K562 (cell line): ENCODE measurements around the gene PAXIP1. TPM values are rescaled to one million over a fixed set of nuclear protein-coding genes. Genes with fewer than 3 reads are reported as not detected.

Source experiments
- ATAC-seq: fragments of 200-7000 bp; cut with Tn5 transposase; 3 replicates; pipeline ENCODE4 v1.9.1; 2020; ENCODE audit warnings: moderate library complexity
- BruUV-seq: library from RNA; stranded (reverse); fragments of 400-500 nt; replicated peaks from 2 replicates; lab custom pipeline; 2021; lab: Mats Ljungman, UMichigan
- CTCF ChIA-PET: fragments of 300-600 bp; formaldehyde crosslinking; extraction: SDS; loops from one replicate; lab custom pipeline; 2021; ENCODE audit warnings: low intra/inter-chr PET ratio; lab: Yijun Ruan, JAX
- POLR2A ChIA-PET: fragments of 300-600, 350-650 bp; sonication (Branson Sonifier 250); formaldehyde crosslinking; extraction: SDS; loops from one replicate; lab custom pipeline; 2021; ENCODE audit warnings: antibody characterized with exemption, inconsistent platforms; lab: Yijun Ruan, JAX
- DNase-seq, 4 experiments: peaks; one replicate each; pipeline versions ENCODE4 v3.0.0 to v3.0.0-alpha.2; 2011 to 2018; ENCODE audit warnings: low spot score in 3 of 4, mixed read lengths in 3 of 4; ENCODE audit errors: extremely low read depth in 1 of 4
- FAIRE-seq: peaks from 2 replicates; lab custom pipeline; 2011; peaks lifted over from hg19 to GRCh38; lab: Jason Lieb, UNC
- H2AFZ ChIP-seq: 2 replicates; pipeline ENCODE4 v1.6.0; 2011; ENCODE audit warnings: low read depth, low read length, control low read depth, inconsistent platforms
- H3K27ac ChIP-seq: fragments of 200-600 bp; 3 replicates; pipeline ENCODE4 v1.8.0; 2011; ENCODE audit warnings: low read depth, mild to moderate bottlenecking, control low read depth, inconsistent platforms, low read length, moderate library complexity, mixed read lengths; ENCODE audit errors: extremely low read depth
- H3K27me3 ChIP-seq, 2 experiments: fragments of 300-600 bp in 1 of 2; 2 replicates in 1 of 2; 3 replicates in 1 of 2; pipeline versions ENCODE4 v1.6.0 to v1.8.0; 2011; ENCODE audit warnings: inconsistent platforms in 2 of 2, low read length in 2 of 2, mild to moderate bottlenecking in 1 of 2, mixed read lengths in 1 of 2, moderate library complexity in 1 of 2; ENCODE audit not compliant: control insufficient read depth in 2 of 2, insufficient read depth in 2 of 2
- H3K36me3 ChIP-seq: fragments of 300-600 bp; 3 replicates; pipeline ENCODE4 v1.8.0; 2011; ENCODE audit warnings: mild to moderate bottlenecking, low read length, inconsistent platforms; ENCODE audit not compliant: control insufficient read depth, insufficient read depth
- H3K4me1 ChIP-seq, 2 experiments: fragments of 200-600 bp in 1 of 2; replicated peaks in 1 of 2; 2 replicates in 1 of 2; 3 replicates in 1 of 2; pipeline versions ENCODE4 v1.5.1 to v1.8.0; 2011; ENCODE audit warnings: inconsistent platforms in 2 of 2, low read length in 2 of 2, mild to moderate bottlenecking in 1 of 2, mixed read lengths in 1 of 2, moderate library complexity in 1 of 2; ENCODE audit not compliant: control insufficient read depth in 2 of 2, insufficient read depth in 2 of 2
- H3K4me2 ChIP-seq: 2 replicates; pipeline ENCODE4 v1.6.1; 2011; ENCODE audit warnings: low read length, control low read depth, inconsistent platforms, mixed read lengths; ENCODE audit not compliant: insufficient read depth
- H3K4me3 ChIP-seq: fragments of 200-600 bp; sonication (generic), shearing (Covaris generic); 2 replicates; pipeline ENCODE4 v1.5.1; 2016; ENCODE audit warnings: control low read depth, inconsistent platforms
- H3K79me2 ChIP-seq: fragments of 200-600 bp; 3 replicates; pipeline ENCODE4 v1.8.0; 2011; ENCODE audit warnings: low read length, inconsistent platforms; ENCODE audit not compliant: control insufficient read depth, insufficient read depth
- H3K9ac ChIP-seq, 2 experiments: 2 replicates each; pipeline versions ENCODE4 v1.6.0 to v1.6.1; 2011; ENCODE audit warnings: low read depth in 2 of 2, low read length in 2 of 2, control low read depth in 1 of 2, inconsistent platforms in 1 of 2, mild to moderate bottlenecking in 1 of 2, mixed read lengths in 1 of 2; ENCODE audit not compliant: insufficient read depth in 1 of 2
- H3K9me1 ChIP-seq: one replicate; pipeline ENCODE4 v1.6.0; 2011; ENCODE audit warnings: inconsistent platforms, mild to moderate bottlenecking, low read length, moderate library complexity; ENCODE audit not compliant: control insufficient read depth, insufficient read depth
- H3K9me3 ChIP-seq: replicated peaks from 2 replicates; pipeline ENCODE4 v1.5.1; 2011; ENCODE audit warnings: low read depth, low read length, inconsistent platforms; ENCODE audit not compliant: control insufficient read depth, insufficient read depth
- H4K20me1 ChIP-seq: replicated peaks from 2 replicates; pipeline ENCODE4 v1.6.1; 2011; ENCODE audit warnings: low read length, inconsistent platforms, mixed read lengths; ENCODE audit not compliant: control insufficient read depth, insufficient read depth
- E2F6 ChIP-seq, 2 experiments: IDR thresholded peaks; 2 replicates each; pipeline ENCODE4 v1.6.1; 2011; ENCODE audit warnings: borderline replicate concordance in 1 of 2, control low read depth in 1 of 2, low read depth in 1 of 2, low read length in 1 of 2, mild to moderate bottlenecking in 1 of 2, mixed read lengths in 1 of 2, moderate library complexity in 1 of 2; ENCODE audit not compliant: insufficient read depth in 1 of 2, insufficient read length in 1 of 2, poor library complexity in 1 of 2, severe bottlenecking in 1 of 2; ENCODE audit errors: extremely low read depth in 1 of 2
- EHMT2 ChIP-seq: fragments of 450-650 bp; IDR thresholded peaks from 2 replicates; pipeline ENCODE4 v1.6.1; 2018; ENCODE audit warnings: antibody characterized with exemption
- FOXA3 ChIP-seq, 2 experiments: fragments of 450-650 bp in 1 of 2; sonication (generic) in 1 of 2; formaldehyde crosslinking; IDR thresholded peaks in 1 of 2; conservative IDR thresholded peaks in 1 of 2; 2 replicates each; pipeline versions ENCODE4 v1.4.0 to v1.8.0; 2020 to 2022; ENCODE audit warnings: mild to moderate bottlenecking in 2 of 2, missing genetic modification reagents in 1 of 2
- FOXJ2 ChIP-seq: fragments of 200-800 bp; sonication (Bioruptor generic); IDR thresholded peaks from 2 replicates; pipeline ENCODE4 v1.6.1; 2016; ENCODE audit warnings: missing genetic modification characterization, missing compliant biosample characterization
- FOXP1 ChIP-seq: sonication (generic); formaldehyde crosslinking; IDR thresholded peaks from 2 replicates; pipeline ENCODE4 v1.8.0; 2022; ENCODE audit warnings: mild to moderate bottlenecking, missing genetic modification reagents
- HDAC6 ChIP-seq: IDR thresholded peaks from 2 replicates; pipeline ENCODE4 v1.6.1; 2012; ENCODE audit warnings: low read depth, mild to moderate bottlenecking, control low read depth, inconsistent platforms, low read length, moderate library complexity
- JUND ChIP-seq, 2 experiments: IDR thresholded peaks; 2 replicates in 1 of 2; 3 replicates in 1 of 2; pipeline ENCODE4 v1.6.1; 2011; ENCODE audit warnings: borderline replicate concordance in 2 of 2, low read depth in 2 of 2, low read length in 2 of 2, improper control_type of control experiment in 1 of 2, missing biosample characterization in 1 of 2, missing genetic modification characterization in 1 of 2, missing genetic modification reagents in 1 of 2
- MEIS2 ChIP-seq: fragments of 450-650 bp; IDR thresholded peaks from 2 replicates; pipeline ENCODE4 v1.6.1; 2014; ENCODE audit warnings: mild to moderate bottlenecking; ENCODE audit not compliant: partially characterized antibody
- NRF1 ChIP-seq, 2 experiments: fragments of 450-650 bp; IDR thresholded peaks in 1 of 2; conservative IDR thresholded peaks in 1 of 2; 2 replicates each; pipeline ENCODE4 v1.6.1; 2014; ENCODE audit warnings: mild to moderate bottlenecking in 2 of 2
- RFX1 ChIP-seq: fragments of 450-650 bp; IDR thresholded peaks from 2 replicates; pipeline ENCODE4 v1.6.1; 2016; ENCODE audit warnings: mild to moderate bottlenecking, moderate library complexity
- SIN3A ChIP-seq, 2 experiments: fragments of 150-350 bp in 1 of 2; IDR thresholded peaks; 2 replicates each; pipeline ENCODE4 v1.6.1; 2011 to 2016; ENCODE audit warnings: borderline replicate concordance in 2 of 2, low read depth in 2 of 2, low read length in 2 of 2, mild to moderate bottlenecking in 2 of 2, moderate library complexity in 2 of 2; ENCODE audit not compliant: control insufficient read depth in 1 of 2
- SMAD1 ChIP-seq: fragments of 150-350 bp; IDR thresholded peaks from 2 replicates; pipeline ENCODE4 v1.6.1; 2014; ENCODE audit warnings: low read length, low read depth; ENCODE audit not compliant: partially characterized antibody
- SMAD3 ChIP-seq: fragments of 450-650 bp; formaldehyde crosslinking; conservative IDR thresholded peaks from 2 replicates; pipeline ENCODE4 v1.4.0; 2020; ENCODE audit warnings: mild to moderate bottlenecking
- SMARCA4 ChIP-seq: fragments of 450-650 bp; IDR thresholded peaks from 2 replicates; pipeline ENCODE4 v1.6.1; 2016
- SRSF9 ChIP-seq: fragments of 200-400 bp; formaldehyde crosslinking; IDR thresholded peaks from 2 replicates; pipeline ENCODE4 v1.6.1; 2017; ENCODE audit warnings: low read depth, low read length, borderline replicate concordance
- ZNF174 ChIP-seq: fragments of 250-450 bp; sonication (Bioruptor Pico); IDR thresholded peaks from 2 replicates; pipeline ENCODE4 v1.4.0; 2020; ENCODE audit warnings: mild to moderate bottlenecking
- ZNF444 ChIP-seq: fragments of 250-450 bp; sonication (Bioruptor Pico); IDR thresholded peaks from 2 replicates; pipeline ENCODE4 v1.4.0; 2020; ENCODE audit warnings: mild to moderate bottlenecking, moderate library complexity
- ZNF57 ChIP-seq: fragments of 450-650 bp; formaldehyde crosslinking; IDR thresholded peaks from 2 replicates; pipeline ENCODE4 v1.4.0; 2020; ENCODE audit warnings: mild to moderate bottlenecking, moderate library complexity
- ZNF766 ChIP-seq: fragments of 200-800 bp; sonication (Bioruptor generic); conservative IDR thresholded peaks from 2 replicates; pipeline ENCODE4 v1.6.1; 2016; ENCODE audit warnings: missing genetic modification characterization, missing compliant biosample characterization
- WGBS: fragments of 100-300 bp; shearing (Covaris generic); methylation state at CpG from one replicate; pipeline ENCODE4 v1.1.6; 2016; ENCODE audit warnings: low coverage, mixed read lengths; ENCODE audit not compliant: insufficient coverage; ENCODE audit errors: missing lambda C conversion rate; 5-methylcytosine and 5-hydroxymethylcytosine counted together
- in situ Hi-C: fragments of 300-500 bp; cut with MboI; formaldehyde crosslinking; loops from 4 replicates; pipeline ENCODE4 v1.15.0; 2018; ENCODE audit warnings: inconsistent platforms, mixed read lengths
- intact Hi-C: fragments of 100-400 bp; cut with micrococcal nuclease; formaldehyde crosslinking; loops from 2 replicates; pipeline ENCODE4 v1.14.2; 2022
- polyA plus RNA-seq, 8 experiments: library from polyadenylated mRNA; depleted of rRNA in 4 of 8; stranded (reverse) in 5 of 8; unstranded in 3 of 8; fragments of >200 nt; fragmentation: Nextera tagmentation in 2 of 8; fragmentation: Illumina TruSeq in 1 of 8; extraction: Ambion mirVana in 2 of 8; extraction: Trizol in 1 of 8; gene quantifications; 2 replicates each; pipeline versions ENCODE4 v1.2.1 to v1.2.3, GENCODE V29; 2011 to 2014; ENCODE audit warnings: inconsistent platforms in 1 of 8, missing spikeins in 1 of 8
- total RNA-seq, 7 experiments: library from RNA; depleted of rRNA in 6 of 7; stranded (reverse); fragments of >200 nt in 6 of 7; fragmentation: Illumina TruSeq in 2 of 7; extraction: Trizol in 2 of 7; gene quantifications; 2 replicates each; pipeline versions ENCODE4 v1.2.1 to v1.2.3, GENCODE V29; 2011 to 2021; ENCODE audit warnings: low replicate concordance in 1 of 7

Gene PAXIP1
- total and polyA plus RNA-seq, 9 of the 15 experiments (the other 6 are each of a cell fraction or from before 2014, with no cell fraction given) = 9.7 to 37.9 (median 28.4) TPM

DNA sequence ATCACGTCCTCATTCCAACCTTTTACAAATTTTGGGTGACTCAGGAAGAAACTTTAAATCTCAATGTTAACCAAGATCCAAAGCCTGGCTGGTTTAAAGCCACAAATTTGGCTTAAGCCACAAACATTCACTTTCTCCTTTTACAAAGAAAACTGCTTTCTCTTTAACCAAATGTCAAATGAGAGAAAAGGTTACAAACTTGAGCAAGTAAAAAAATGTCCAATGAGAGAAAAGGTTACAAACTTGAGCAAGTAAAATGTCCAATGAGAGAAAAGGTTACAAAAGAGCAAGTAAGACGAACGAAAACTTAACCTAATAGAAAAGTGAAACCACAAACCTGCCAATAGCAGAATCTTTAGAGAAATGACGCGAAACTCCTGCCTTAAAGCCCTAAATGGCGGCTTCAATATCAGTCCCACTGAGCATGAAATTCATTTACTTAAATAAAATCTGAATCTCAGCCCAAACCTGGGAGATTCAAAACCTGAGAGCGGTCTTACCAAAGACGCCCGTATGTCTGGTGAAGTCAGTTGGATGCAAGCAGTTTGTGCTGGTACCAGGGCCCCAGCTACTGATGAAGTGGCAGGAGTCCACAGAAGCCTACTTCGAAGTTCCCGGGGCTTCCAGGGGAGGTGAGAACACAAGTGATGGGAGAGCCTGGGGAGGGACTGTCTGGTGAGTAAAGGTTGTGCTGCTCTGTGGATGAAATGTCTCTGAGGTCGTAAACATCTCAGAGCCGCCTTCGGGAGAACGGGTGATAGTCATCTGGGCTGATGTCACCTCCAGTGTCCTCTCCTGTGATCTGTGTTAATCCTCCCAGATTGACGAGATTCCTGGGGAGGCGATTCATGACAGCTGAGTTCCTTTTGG, 74.6 kb downstream of the PAXIP1 start:
- in situ Hi-C loops = loop anchor here (5.0 to 10.0 kb wide), 2 partner anchors 414 to 616 kb away; partner anchors contain the start of gene CNPY1
- ATAC-seq = peak; percentile 81
- no peak for TF ChIP-seq SIN3A (IDR thresholded peaks at IDR 0.05; ENCODE audit: borderline replicate concordance in 2 of 2, control insufficient read depth in 1 of 2, low read depth in 2 of 2, low read length in 2 of 2)
- peak in 1 of 2 experiments; percentile 39; a peak in 1 of 4 replicates for TF ChIP-seq NRF1 (conservative IDR thresholded peaks at IDR 0.05 in 1 of 2, IDR thresholded peaks at IDR 0.05 in 1 of 2)
- TF ChIP-seq SMAD3 (CRISPR knock-in tag) = 0 out of 2 replicates have a peak, but pooled peaks have one; percentile 33
- TF ChIP-seq ZNF57 = 0 out of 2 replicates have a peak, but pooled peaks have one; percentile 55
- TF ChIP-seq SRSF9 = no peak
- TF ChIP-seq SMARCA4 = 0 out of 2 replicates have a peak, but pooled peaks have one; percentile 28
- no peak for TF ChIP-seq SMAD1
- TF ChIP-seq HDAC6 = no peak
- TF ChIP-seq RFX1 = no peak
- TF ChIP-seq JUND (IDR thresholded peaks at IDR 0.05; ENCODE audit: borderline replicate concordance, low read depth, low read length) = peak; percentile 80; the same call in 1 of the 2 replicates
- TF ChIP-seq JUND (tag; IDR thresholded peaks at IDR 0.05; ENCODE audit: borderline replicate concordance, low read depth, low read length) = peak; percentile 84; the same call in 2 of the 3 replicates
- TF ChIP-seq ZNF444 (CRISPR knock-in tag) = 0 out of 2 replicates have a peak, but pooled peaks have one; percentile 13
- no peak for TF ChIP-seq FOXA3 (CRISPR knock-in tag; conservative IDR thresholded peaks at IDR 0.05 in 1 of 2, IDR thresholded peaks at IDR 0.05 in 1 of 2)
- 0 out of 2 replicates have a peak, but pooled peaks have one; percentile 52 for TF ChIP-seq FOXJ2
- peak in 1 of 2 experiments; percentile 8 for TF ChIP-seq E2F6 (IDR thresholded peaks at IDR 0.05; ENCODE audit: borderline replicate concordance in 1 of 2, extremely low read depth in 1 of 2, insufficient read depth in 1 of 2, insufficient read length in 1 of 2, low read depth in 1 of 2, low read length in 1 of 2, poor library complexity in 1 of 2, severe bottlenecking in 1 of 2)
- no peak for TF ChIP-seq FOXP1 (CRISPR knock-in tag)
- peak; percentile 64; the same call in 1 of the 2 replicates for TF ChIP-seq ZNF766 (CRISPR knock-in tag)
- TF ChIP-seq MEIS2 = peak; percentile 63
- TF ChIP-seq ZNF174 (CRISPR knock-in tag) = no peak
- TF ChIP-seq EHMT2 = peak; percentile 28; the same call in 1 of the 2 replicates

More for the DNA sequence above, 74.6 kb downstream of the PAXIP1 start:
- Histone ChIP-seq H3K9me3 (no peaks in the 10 kb centered on the region; the same call in 1 of the 2 replicates), H3K27me3 (peaks cover 0 to 11% of the 10 kb centered on the region in 2 experiments; a peak in 2 of 5 replicates), H3K4me3 (peak overlapping the region; percentile 47), H4K20me1 (no peaks in the 10 kb centered on the region), H3K4me1 (peaks cover 6 to 8% of the 10 kb centered on the region in 2 experiments; a peak in 3 of 5 replicates), H3K9me1 (no peaks in the 10 kb centered on the region), H3K79me2 (no peaks in the 10 kb centered on the region), H3K36me3 (no peaks in the 10 kb centered on the region), H2AFZ (peak overlapping the region; percentile 98), H3K4me2 (peak overlapping the region; percentile 88), H3K27ac (peak overlapping the region; percentile 24), H3K9ac (peak overlapping the region; percentile 40 to 70; a peak in 3 of 4 replicates)
- BruUV-seq = TSS peak; percentile 51
- intact Hi-C loops = loop anchor here (1.0 to 5.0 kb wide), 4 partner anchors 264 to 839 kb away; no protein-coding TSS in a partner anchor
- FAIRE-seq (no peak), DNase-seq (peak; percentile 79 to 91 (median 86))
- 2% methylated on average over 17 of the region's 17 CpGs for WGBS
- CTCF ChIA-PET = interaction anchor here (0.6 to 2.4 kb wide), 5 partner anchors 24 to 810 kb away, joined by 3 to 32 read pairs (median 7); no protein-coding TSS in a partner anchor
- POLR2A ChIA-PET = interaction anchor here (0.6 to 2.0 kb wide), 7 partner anchors 19 to 413 kb away, joined by 3 to 7 read pairs (median 3); no protein-coding TSS in a partner anchor
